ENCODE data around the gene SNAPC3.

- TF ChIP-seq, protein P1, sequence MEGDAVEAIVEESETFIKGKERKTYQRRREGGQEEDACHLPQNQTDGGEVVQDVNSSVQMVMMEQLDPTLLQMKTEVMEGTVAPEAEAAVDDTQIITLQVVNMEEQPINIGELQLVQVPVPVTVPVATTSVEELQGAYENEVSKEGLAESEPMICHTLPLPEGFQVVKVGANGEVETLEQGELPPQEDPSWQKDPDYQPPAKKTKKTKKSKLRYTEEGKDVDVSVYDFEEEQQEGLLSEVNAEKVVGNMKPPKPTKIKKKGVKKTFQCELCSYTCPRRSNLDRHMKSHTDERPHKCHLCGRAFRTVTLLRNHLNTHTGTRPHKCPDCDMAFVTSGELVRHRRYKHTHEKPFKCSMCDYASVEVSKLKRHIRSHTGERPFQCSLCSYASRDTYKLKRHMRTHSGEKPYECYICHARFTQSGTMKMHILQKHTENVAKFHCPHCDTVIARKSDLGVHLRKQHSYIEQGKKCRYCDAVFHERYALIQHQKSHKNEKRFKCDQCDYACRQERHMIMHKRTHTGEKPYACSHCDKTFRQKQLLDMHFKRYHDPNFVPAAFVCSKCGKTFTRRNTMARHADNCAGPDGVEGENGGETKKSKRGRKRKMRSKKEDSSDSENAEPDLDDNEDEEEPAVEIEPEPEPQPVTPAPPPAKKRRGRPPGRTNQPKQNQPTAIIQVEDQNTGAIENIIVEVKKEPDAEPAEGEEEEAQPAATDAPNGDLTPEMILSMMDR (IDR thresholded peaks at IDR 0.05; ENCODE audit: low read depth, low read length) = no peak
- no peak for TF ChIP-seq EZH2phosphoT487 (IDR thresholded peaks at IDR 0.05; ENCODE audit: low read depth)
These were observed 46.7 kb downstream of the SNAPC3 start for GRCh38 chr9:15469406-15469805.

Data from OCI-LY3 (cell line).